GM12878 (cell line): ENCODE measurements around the gene LYPLA2. TPM values are rescaled to one million over a fixed set of nuclear protein-coding genes. Genes with fewer than 3 reads are reported as not detected.

Experiments
- ATAC-seq: fragments of 200-7000 bp; cut with Tn5 transposase; 3 replicates; pipeline ENCODE4 v1.9.1; 2020; ENCODE audit warnings: mild to moderate bottlenecking, moderate library complexity
- BruUV-seq: library from RNA; stranded (reverse); fragments of 400-500 nt; replicated peaks from 2 replicates; lab custom pipeline; 2021; lab: Mats Ljungman, UMichigan
- CTCF ChIA-PET: fragments of 300-600 bp; sonication (Branson Sonifier 250); formaldehyde crosslinking; extraction: SDS; loops from one replicate; lab custom pipeline; 2021; ENCODE audit warnings: inconsistent platforms; lab: Yijun Ruan, JAX
- POLR2A ChIA-PET: fragments of 350-600 bp; formaldehyde crosslinking; extraction: SDS; loops from one replicate; lab custom pipeline; 2021; ENCODE audit warnings: inconsistent platforms; lab: Charles Lee
- RAD21 ChIA-PET: fragments of 300-600 bp; sonication (Branson Sonifier 250); formaldehyde crosslinking; loops from one replicate; lab custom pipeline; 2023; ENCODE audit warnings: antibody characterized with exemption; ENCODE audit not compliant: unreplicated experiment; lab: Charles Lee
- SMC1A ChIA-PET: fragments of 300-600 bp; sonication (Branson Sonifier 250); formaldehyde crosslinking; loops from one replicate; lab custom pipeline; 2023; ENCODE audit not compliant: unreplicated experiment, uncharacterized antibody; lab: Charles Lee
- DNase-seq: peaks from one replicate; pipeline ENCODE4 v3.0.0-alpha.2; 2011; ENCODE audit warnings: low read depth, low spot score
- FAIRE-seq: peaks from 3 replicates; lab custom pipeline; 2011; peaks lifted over from hg19 to GRCh38; lab: Jason Lieb, UNC
- H2AFZ ChIP-seq: 2 replicates; pipeline ENCODE4 v1.6.0; 2011; ENCODE audit warnings: low read depth, low read length, control low read depth; ENCODE audit not compliant: control insufficient read depth
- H3K27ac ChIP-seq: 2 replicates; pipeline ENCODE4 v1.5.1; 2011; ENCODE audit warnings: control low read depth; ENCODE audit not compliant: control insufficient read depth, insufficient read depth
- H3K27me3 ChIP-seq, 2 experiments: replicated peaks in 1 of 2; 2 replicates each; pipeline versions ENCODE4 v1.6.0 to v1.6.1; 2011; ENCODE audit warnings: low read length in 1 of 2; ENCODE audit not compliant: control insufficient read depth in 2 of 2, insufficient read depth in 2 of 2
- H3K36me3 ChIP-seq, 2 experiments: 2 replicates each; pipeline ENCODE4 v1.5.1; 2011; ENCODE audit warnings: low read length in 1 of 2; ENCODE audit not compliant: control insufficient read depth in 2 of 2, insufficient read depth in 2 of 2
- H3K4me1 ChIP-seq: 2 replicates; pipeline ENCODE4 v1.6.1; 2011; ENCODE audit warnings: mild to moderate bottlenecking, low read length, moderate library complexity, mixed read lengths; ENCODE audit not compliant: control insufficient read depth, insufficient read depth
- H3K4me2 ChIP-seq: 2 replicates; pipeline ENCODE4 v1.6.0; 2011; ENCODE audit warnings: control low read depth; ENCODE audit not compliant: control insufficient read depth, insufficient read depth
- H3K4me3 ChIP-seq: fragments of 200-600 bp; sonication (generic); 2 replicates; pipeline ENCODE4 v1.5.1; 2016
- H3K79me2 ChIP-seq: 2 replicates; pipeline ENCODE4 v1.6.0; 2011; ENCODE audit warnings: low read length; ENCODE audit not compliant: control insufficient read depth, insufficient read depth
- H3K9ac ChIP-seq: 2 replicates; pipeline ENCODE4 v1.8.0; 2011; ENCODE audit warnings: low read length, control low read depth, mixed read lengths; ENCODE audit not compliant: control insufficient read depth, insufficient read depth
- H3K9me3 ChIP-seq: replicated peaks from 3 replicates; pipeline ENCODE4 v1.5.1; 2011; ENCODE audit warnings: mild to moderate bottlenecking, low read length; ENCODE audit not compliant: control insufficient read depth, insufficient read depth
- H4K20me1 ChIP-seq: 2 replicates; pipeline ENCODE4 v1.6.0; 2011; ENCODE audit not compliant: control insufficient read depth, insufficient read depth
- BRCA1 ChIP-seq: IDR thresholded peaks from 2 replicates; pipeline ENCODE4 v1.6.1; 2011; ENCODE audit warnings: low read depth, low read length, improper control_type of control experiment
- JUND ChIP-seq: IDR thresholded peaks from 2 replicates; pipeline ENCODE4 v1.6.1; 2012; ENCODE audit warnings: low read depth, mild to moderate bottlenecking, low read length, improper control_type of control experiment, moderate library complexity
- KAT2A ChIP-seq: conservative IDR thresholded peaks from 2 replicates; pipeline ENCODE4 v1.6.1; 2011; ENCODE audit warnings: low read depth, low read length; ENCODE audit not compliant: control insufficient read depth
- NFIC ChIP-seq: IDR thresholded peaks from 2 replicates; pipeline ENCODE4 v1.6.1; 2012; ENCODE audit warnings: low read depth, mild to moderate bottlenecking, inconsistent platforms, low read length, moderate library complexity
- NR2C1 ChIP-seq: fragments of 450-650 bp; IDR thresholded peaks from 2 replicates; pipeline ENCODE4 v1.6.1; 2017; ENCODE audit warnings: antibody characterized with exemption, mild to moderate bottlenecking, moderate library complexity
- NR2F1 ChIP-seq: fragments of 450-650 bp; conservative IDR thresholded peaks from 2 replicates; pipeline ENCODE4 v1.6.1; 2017; ENCODE audit warnings: mild to moderate bottlenecking
- SREBF1 ChIP-seq: IDR thresholded peaks from 2 replicates; pipeline ENCODE4 v1.6.1; 2012; ENCODE audit warnings: mild to moderate bottlenecking, low read length
- ZNF207 ChIP-seq: fragments of 450-650 bp; IDR thresholded peaks from 2 replicates; pipeline ENCODE4 v1.6.1; 2014; ENCODE audit warnings: antibody characterized with exemption, mild to moderate bottlenecking, borderline replicate concordance
- WGBS: methylation state at CpG from one replicate; pipeline ENCODE4 v1.1.6; 2016; ENCODE audit warnings: low lambda C conversion rate; ENCODE audit not compliant: insufficient replicate concordance, insufficient coverage; ENCODE audit errors: missing lambda C conversion rate; 5-methylcytosine and 5-hydroxymethylcytosine counted together
- in situ Hi-C: fragments of 300-500 bp; cut with MboI; formaldehyde crosslinking; loops from 9 replicates; pipeline ENCODE4 v1.14.3; 2018; ENCODE audit warnings: mixed read lengths
- intact Hi-C: fragments of 100-400 bp; cut with micrococcal nuclease; formaldehyde crosslinking; loops from one replicate; pipeline ENCODE4 v1.14.2; 2022; ENCODE audit not compliant: unreplicated experiment
- polyA plus RNA-seq, 11 experiments: library from polyadenylated mRNA; depleted of rRNA in 4 of 11; unstranded in 6 of 11; stranded (reverse) in 5 of 11; fragments of >200 nt; fragmentation: Nextera tagmentation in 4 of 11; fragmentation: Illumina TruSeq in 1 of 11; extraction: Ambion mirVana in 4 of 11; extraction: Trizol in 1 of 11; gene quantifications; 1 replicate in 1 of 11; 2 replicates in 10 of 11; pipeline versions ENCODE4 v1.2.1 to v1.2.3, GENCODE V29; 2011 to 2016; ENCODE audit warnings: inconsistent platforms in 2 of 11, missing spikeins in 2 of 11, low read depth in 1 of 11
- total RNA-seq, 4 experiments: library from RNA; depleted of rRNA in 3 of 4; stranded (reverse); fragments of >200 nt in 3 of 4; fragmentation: Illumina TruSeq in 1 of 4; extraction: Trizol in 1 of 4; gene quantifications; 2 replicates each; pipeline versions ENCODE4 v1.2.1 to v1.2.3, GENCODE V29; 2013 to 2021
- TF ChIP-seq, protein P1 (sequence below): fragments of 450-650 bp; IDR thresholded peaks from 2 replicates; pipeline ENCODE4 v1.6.1; 2016; ENCODE audit warnings: mild to moderate bottlenecking
- TF ChIP-seq, protein P2 (sequence below): fragments of 450-650 bp; IDR thresholded peaks from 2 replicates; pipeline ENCODE4 v1.6.1; 2014; ENCODE audit warnings: mild to moderate bottlenecking
- TF ChIP-seq, protein P3 (sequence below): IDR thresholded peaks from 2 replicates; pipeline ENCODE4 v1.6.1; 2012; ENCODE audit warnings: low read depth, low read length, improper control_type of control experiment

LYPLA2 gene
- total and polyA plus RNA-seq, 10 of the 15 experiments (the other 5 are each of a cell fraction or from before 2014, with no cell fraction given): 2.7 to 129 (median 62.3) TPM

DNA sequence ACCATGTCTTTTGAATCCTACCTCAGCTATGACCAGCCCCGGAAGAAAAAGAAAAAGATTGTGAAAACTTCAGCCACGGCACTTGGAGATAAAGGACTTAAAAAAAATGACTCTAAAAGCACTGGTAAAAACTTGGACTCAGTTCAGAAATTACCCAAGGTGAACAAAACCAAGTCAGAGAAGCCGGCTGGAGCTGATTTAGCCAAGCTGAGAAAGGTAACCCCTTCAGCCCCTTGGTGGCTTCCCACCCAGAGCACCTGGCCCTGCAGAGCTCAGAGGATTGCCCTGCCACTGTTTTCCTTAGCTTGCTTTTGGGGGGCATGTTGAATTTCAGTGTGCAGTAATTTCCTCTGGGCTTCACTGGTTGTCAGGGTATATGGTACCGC lies 39.1 kb upstream of the LYPLA2 start (continued):
- TF ChIP-seq, protein P1, sequence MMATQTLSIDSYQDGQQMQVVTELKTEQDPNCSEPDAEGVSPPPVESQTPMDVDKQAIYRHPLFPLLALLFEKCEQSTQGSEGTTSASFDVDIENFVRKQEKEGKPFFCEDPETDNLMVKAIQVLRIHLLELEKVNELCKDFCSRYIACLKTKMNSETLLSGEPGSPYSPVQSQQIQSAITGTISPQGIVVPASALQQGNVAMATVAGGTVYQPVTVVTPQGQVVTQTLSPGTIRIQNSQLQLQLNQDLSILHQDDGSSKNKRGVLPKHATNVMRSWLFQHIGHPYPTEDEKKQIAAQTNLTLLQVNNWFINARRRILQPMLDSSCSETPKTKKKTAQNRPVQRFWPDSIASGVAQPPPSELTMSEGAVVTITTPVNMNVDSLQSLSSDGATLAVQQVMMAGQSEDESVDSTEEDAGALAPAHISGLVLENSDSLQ: no peak
- TF ChIP-seq ZNF207: no peak
- TF ChIP-seq, protein P2, sequence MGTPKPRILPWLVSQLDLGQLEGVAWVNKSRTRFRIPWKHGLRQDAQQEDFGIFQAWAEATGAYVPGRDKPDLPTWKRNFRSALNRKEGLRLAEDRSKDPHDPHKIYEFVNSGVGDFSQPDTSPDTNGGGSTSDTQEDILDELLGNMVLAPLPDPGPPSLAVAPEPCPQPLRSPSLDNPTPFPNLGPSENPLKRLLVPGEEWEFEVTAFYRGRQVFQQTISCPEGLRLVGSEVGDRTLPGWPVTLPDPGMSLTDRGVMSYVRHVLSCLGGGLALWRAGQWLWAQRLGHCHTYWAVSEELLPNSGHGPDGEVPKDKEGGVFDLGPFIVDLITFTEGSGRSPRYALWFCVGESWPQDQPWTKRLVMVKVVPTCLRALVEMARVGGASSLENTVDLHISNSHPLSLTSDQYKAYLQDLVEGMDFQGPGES: no peak
- TF ChIP-seq, protein P3, sequence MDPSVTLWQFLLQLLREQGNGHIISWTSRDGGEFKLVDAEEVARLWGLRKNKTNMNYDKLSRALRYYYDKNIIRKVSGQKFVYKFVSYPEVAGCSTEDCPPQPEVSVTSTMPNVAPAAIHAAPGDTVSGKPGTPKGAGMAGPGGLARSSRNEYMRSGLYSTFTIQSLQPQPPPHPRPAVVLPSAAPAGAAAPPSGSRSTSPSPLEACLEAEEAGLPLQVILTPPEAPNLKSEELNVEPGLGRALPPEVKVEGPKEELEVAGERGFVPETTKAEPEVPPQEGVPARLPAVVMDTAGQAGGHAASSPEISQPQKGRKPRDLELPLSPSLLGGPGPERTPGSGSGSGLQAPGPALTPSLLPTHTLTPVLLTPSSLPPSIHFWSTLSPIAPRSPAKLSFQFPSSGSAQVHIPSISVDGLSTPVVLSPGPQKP: no peak
- no peak for TF ChIP-seq SREBF1
- TF ChIP-seq, all 136 proteins: peak for 0

DNA sequence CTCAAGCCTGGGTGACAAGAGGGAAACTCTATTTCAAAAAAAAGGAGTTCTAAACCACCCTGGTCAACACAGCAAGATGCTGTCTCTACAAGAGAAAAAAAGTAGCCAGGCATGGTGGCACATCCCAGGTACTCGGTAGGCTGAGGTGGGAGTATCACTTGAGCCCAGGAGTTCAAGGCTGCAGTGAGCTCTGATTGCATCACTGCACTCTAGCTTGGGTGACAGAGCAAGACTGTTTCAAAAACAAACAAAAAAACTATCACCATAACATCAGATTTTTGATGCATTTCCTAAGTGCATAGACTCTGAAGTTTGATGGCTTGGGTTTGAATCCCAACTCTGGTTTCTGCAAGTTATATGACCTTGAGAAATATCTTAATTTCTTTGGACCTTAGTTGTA lies 38.0 kb upstream of the LYPLA2 start:
- ChIA-PET CTCF (interaction anchor here (0.6 to 11.3 kb wide), 6 partner anchors 9 to 164 kb away, joined by 3 to 155 read pairs (median 4); partner anchors contain the start of gene RPL11), RAD21 (interaction anchor here (1.7 kb wide), 1 partner anchor 207 kb away, joined by 4 read pairs; no protein-coding TSS in a partner anchor), SMC1A (interaction anchor here (1.4 to 1.9 kb wide), 4 partner anchors 26 to 116 kb away, joined by 3 to 5 read pairs (median 4); partner anchors contain the start of gene RPL11), POLR2A (interaction anchor here (1.3 kb wide), 1 partner anchor 9 kb away, joined by 4 read pairs; the partner anchor contains the start of gene ELOA)
- Histone ChIP-seq H2AFZ (no peak overlapping the region), H3K79me2 (peaks cover 31% of the 10 kb centered on the region), H3K4me2 (no peak overlapping the region), H3K9ac (no peak overlapping the region), H3K27me3 (no peaks in the 10 kb centered on the region), H3K27ac (no peak overlapping the region), H3K4me3 (no peak overlapping the region), H4K20me1 (peaks cover 4% of the 10 kb centered on the region), H3K36me3 (peaks cover 41 to 56% of the 10 kb centered on the region in 2 experiments), H3K9me3 (no peaks in the 10 kb centered on the region), H3K4me1 (no peaks in the 10 kb centered on the region)
- intact Hi-C loops: no loop called here
- in situ Hi-C loops: loop anchor here (5.0 kb wide), 1 partner anchor 206 kb away; no protein-coding TSS in a partner anchor
- ATAC-seq (no peak), FAIRE-seq (no peak), DNase-seq (no peak)
- no TSS peak for BruUV-seq
- 40% methylated on average over 1 of the region's 1 CpG for WGBS
- TF ChIP-seq NR2F1 (no peak), NFIC (no peak), JUND (no peak), SREBF1 (no peak), BRCA1 (no peak), NR2C1 (no peak), KAT2A (no peak)
